ENCODE data around the gene IGF2.

Gene IGF2

GRCh38 chr11:2177076-2177475 is 37.9 kb upstream of the IGF2 start:
- DNase-seq (ENCODE audit: low read depth) = no peak
- no peak overlapping the region for H3K4me3 ChIP-seq (ENCODE audit: low read depth, low read length)
- TF ChIP-seq MYC (IDR thresholded peaks at IDR 0.05; ENCODE audit: low read depth, low read length) (no peak), POLR2A (IDR thresholded peaks at IDR 0.05; ENCODE audit: extremely low read depth, insufficient read length) (no peak)
- TF ChIP-seq, protein P1, sequence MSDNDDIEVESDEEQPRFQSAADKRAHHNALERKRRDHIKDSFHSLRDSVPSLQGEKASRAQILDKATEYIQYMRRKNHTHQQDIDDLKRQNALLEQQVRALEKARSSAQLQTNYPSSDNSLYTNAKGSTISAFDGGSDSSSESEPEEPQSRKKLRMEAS (IDR thresholded peaks at IDR 0.05; ENCODE audit: low read depth, low read length) = no peak
- TF ChIP-seq, protein P2, sequence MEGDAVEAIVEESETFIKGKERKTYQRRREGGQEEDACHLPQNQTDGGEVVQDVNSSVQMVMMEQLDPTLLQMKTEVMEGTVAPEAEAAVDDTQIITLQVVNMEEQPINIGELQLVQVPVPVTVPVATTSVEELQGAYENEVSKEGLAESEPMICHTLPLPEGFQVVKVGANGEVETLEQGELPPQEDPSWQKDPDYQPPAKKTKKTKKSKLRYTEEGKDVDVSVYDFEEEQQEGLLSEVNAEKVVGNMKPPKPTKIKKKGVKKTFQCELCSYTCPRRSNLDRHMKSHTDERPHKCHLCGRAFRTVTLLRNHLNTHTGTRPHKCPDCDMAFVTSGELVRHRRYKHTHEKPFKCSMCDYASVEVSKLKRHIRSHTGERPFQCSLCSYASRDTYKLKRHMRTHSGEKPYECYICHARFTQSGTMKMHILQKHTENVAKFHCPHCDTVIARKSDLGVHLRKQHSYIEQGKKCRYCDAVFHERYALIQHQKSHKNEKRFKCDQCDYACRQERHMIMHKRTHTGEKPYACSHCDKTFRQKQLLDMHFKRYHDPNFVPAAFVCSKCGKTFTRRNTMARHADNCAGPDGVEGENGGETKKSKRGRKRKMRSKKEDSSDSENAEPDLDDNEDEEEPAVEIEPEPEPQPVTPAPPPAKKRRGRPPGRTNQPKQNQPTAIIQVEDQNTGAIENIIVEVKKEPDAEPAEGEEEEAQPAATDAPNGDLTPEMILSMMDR (IDR thresholded peaks at IDR 0.05; ENCODE audit: low read depth, low read length) = no peak

GRCh38 chr11:2176389-2176900 is 37.3 kb upstream of the IGF2 start:
- no peak for DNase-seq (ENCODE audit: low read depth)
- H3K4me3 ChIP-seq (ENCODE audit: low read depth, low read length) = no peak overlapping the region
- no peak for TF ChIP-seq MYC (IDR thresholded peaks at IDR 0.05; ENCODE audit: low read depth, low read length)
- TF ChIP-seq, protein P1 (IDR thresholded peaks at IDR 0.05; ENCODE audit: low read depth, low read length) = peak; percentile 1; the same call in 1 of the 2 replicates

DNA sequence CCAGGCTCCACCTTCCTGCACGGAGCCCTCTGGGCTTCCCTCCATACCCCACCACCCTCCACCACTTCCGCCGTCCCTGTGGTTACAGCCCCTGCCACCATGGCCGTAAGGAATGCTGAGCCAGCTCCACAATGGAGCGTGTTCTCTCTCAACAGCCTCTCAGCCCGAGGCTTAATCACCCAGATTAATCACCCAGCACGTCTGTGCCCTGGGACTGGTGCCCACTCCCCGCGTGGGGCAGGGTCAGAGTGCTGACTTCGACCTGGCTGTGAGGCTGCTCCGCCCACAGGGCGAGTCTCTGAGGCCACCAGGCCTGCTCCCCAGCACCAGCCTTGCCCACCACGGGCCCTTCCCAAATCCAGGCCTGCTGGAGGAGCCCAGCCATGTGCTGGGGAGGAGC is 36.5 kb upstream of the IGF2 start:
- no peak for DNase-seq (ENCODE audit: low read depth)
- no peak for TF ChIP-seq MYC (IDR thresholded peaks at IDR 0.05; ENCODE audit: low read depth, low read length)
- TF ChIP-seq, protein P2 (IDR thresholded peaks at IDR 0.05; ENCODE audit: low read depth, low read length) = no peak
- TF ChIP-seq POLR2A (IDR thresholded peaks at IDR 0.05; ENCODE audit: extremely low read depth, insufficient read length) = no peak
- TF ChIP-seq, protein P1 (IDR thresholded peaks at IDR 0.05; ENCODE audit: low read depth, low read length) = no peak
- no peak overlapping the region for H3K4me3 ChIP-seq (ENCODE audit: low read depth, low read length)

DNA sequence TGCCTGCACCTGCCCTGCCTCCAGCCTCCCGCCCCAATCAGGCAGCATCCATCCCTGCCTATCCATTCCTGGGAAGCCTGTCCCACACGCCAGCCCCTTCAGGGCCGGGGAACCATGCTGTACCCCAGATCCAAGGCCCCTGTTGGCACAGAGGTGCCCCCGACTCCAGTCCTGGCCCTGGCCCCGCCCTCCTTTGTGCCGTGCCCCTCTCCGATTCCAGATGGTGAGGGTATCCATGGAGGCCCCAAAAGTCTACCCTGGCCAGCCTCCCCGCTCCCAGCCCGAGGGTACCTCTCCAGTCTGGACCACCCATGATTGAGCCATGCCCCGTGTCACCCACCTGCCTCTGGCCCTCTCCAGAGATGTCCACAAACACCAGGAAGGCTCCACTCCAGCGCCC is 35.2 kb upstream of the IGF2 start:
- no peak overlapping the region for H3K4me3 ChIP-seq (ENCODE audit: low read depth, low read length)
- no peak for TF ChIP-seq POLR2A (IDR thresholded peaks at IDR 0.05; ENCODE audit: extremely low read depth, insufficient read length)
- no peak for DNase-seq (ENCODE audit: low read depth)

DNA sequence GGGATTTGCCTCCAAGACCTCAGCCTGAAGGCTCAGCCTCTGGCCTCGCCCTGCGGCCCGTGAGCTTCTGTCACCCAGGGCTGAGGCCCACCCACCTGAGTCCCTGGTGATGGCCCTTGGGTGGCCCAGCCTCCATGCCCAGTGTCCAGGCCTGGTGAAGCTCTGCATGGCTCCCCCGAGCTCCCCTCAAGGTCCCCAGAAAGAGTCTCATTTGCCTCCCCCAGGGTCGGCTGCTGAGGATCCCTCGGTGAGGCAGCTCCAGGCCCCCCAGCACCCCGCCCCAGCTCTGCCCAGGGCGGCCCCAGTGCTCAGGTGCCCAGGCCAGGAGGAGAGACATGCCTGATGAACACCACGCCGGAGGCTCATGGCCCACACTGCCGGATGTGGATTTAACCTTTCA is 34.6 kb upstream of the IGF2 start:
- no peak for DNase-seq (ENCODE audit: low read depth)
- no peak overlapping the region for H3K4me3 ChIP-seq (ENCODE audit: low read depth, low read length)
- TF ChIP-seq, protein P2 (IDR thresholded peaks at IDR 0.05; ENCODE audit: low read depth, low read length) = no peak
- no peak for TF ChIP-seq MYC (IDR thresholded peaks at IDR 0.05; ENCODE audit: low read depth, low read length)
- no peak for TF ChIP-seq POLR2A (IDR thresholded peaks at IDR 0.05; ENCODE audit: extremely low read depth, insufficient read length)
- TF ChIP-seq, protein P1 (IDR thresholded peaks at IDR 0.05; ENCODE audit: low read depth, low read length) = no peak

DNA sequence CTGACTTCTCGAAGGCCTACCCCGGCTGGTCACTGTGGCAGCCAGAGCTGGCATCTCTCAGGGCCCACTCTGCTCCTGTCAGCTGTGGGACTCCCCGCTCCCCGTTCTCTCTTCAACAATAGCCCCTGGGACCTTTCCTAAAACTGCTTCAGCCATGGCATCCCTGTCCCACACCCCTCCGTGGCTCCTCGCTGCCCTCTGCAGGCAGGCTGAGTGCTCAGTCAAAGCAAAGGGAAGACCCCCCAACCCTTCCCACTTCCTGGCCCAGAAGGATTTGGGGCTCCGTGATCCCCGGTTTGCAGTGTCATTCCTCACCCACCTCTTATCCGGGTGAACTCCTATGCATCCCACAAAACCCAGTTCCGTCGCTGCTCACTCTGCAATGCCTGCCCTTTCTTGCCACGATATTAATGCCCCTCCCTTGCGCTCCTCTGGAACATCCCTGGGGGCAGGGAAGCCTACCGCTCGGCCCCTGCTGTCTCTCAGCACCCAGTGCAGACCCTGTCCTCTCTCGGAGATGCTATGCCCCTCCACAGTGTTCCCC is 34.0 kb upstream of the IGF2 start:
- no peak for DNase-seq (ENCODE audit: low read depth)
- H3K4me3 ChIP-seq (ENCODE audit: low read depth, low read length) = no peak overlapping the region
- TF ChIP-seq, protein P1 (IDR thresholded peaks at IDR 0.05; ENCODE audit: low read depth, low read length) = no peak
- TF ChIP-seq, protein P2 (IDR thresholded peaks at IDR 0.05; ENCODE audit: low read depth, low read length) = peak; percentile 67

DNA sequence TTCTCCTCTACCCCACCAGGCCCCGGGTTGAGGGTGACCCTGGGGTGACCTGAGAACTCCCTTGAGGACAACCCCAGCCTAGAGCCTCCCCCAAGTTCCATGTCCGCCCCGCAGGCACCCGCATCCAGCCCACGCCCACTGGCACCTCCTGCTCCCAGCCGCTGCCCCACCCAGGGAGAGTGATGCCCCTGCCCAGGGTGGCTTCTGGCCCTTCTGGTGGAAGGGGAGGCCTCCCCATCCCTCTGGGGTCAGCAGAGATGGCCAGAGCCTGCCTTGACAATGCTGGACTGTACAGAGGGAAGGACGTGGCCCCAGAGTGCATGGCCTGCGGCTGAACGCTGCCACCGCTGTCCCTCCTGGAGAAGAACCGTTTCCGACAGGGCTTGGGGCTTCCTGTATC is 33.5 kb upstream of the IGF2 start:
- H3K4me3 ChIP-seq (ENCODE audit: low read depth, low read length) = no peak overlapping the region
- TF ChIP-seq, protein P1 (IDR thresholded peaks at IDR 0.05; ENCODE audit: low read depth, low read length) = no peak
- TF ChIP-seq POLR2A (IDR thresholded peaks at IDR 0.05; ENCODE audit: extremely low read depth, insufficient read length) = no peak
- TF ChIP-seq, protein P2 (IDR thresholded peaks at IDR 0.05; ENCODE audit: low read depth, low read length) = no peak
- TF ChIP-seq MYC (IDR thresholded peaks at IDR 0.05; ENCODE audit: low read depth, low read length) = no peak
- DNase-seq (ENCODE audit: low read depth) = no peak
